T-cell (primary cell): ENCODE data around the gene KRT71. TPM values are rescaled to one million over a fixed set of nuclear protein-coding genes. Genes with fewer than 3 reads are reported as not detected.

Source experiments
- ATAC-seq, 4 experiments: fragments of 200-7000 bp in 3 of 4; fragments of 150-1000 bp in 1 of 4; cut with Tn5 transposase; replicated peaks in 1 of 4; 1 replicate in 3 of 4; 2 replicates in 1 of 4; pipeline ENCODE4 v1.10.0; 2021; ENCODE audit warnings: moderate library complexity in 3 of 4, mild to moderate bottlenecking in 2 of 4, moderate number of reproducible peaks in 1 of 4
- CTCF ChIA-PET, 2 donors: fragments of 300-600 bp; sonication (Branson Sonifier 250); formaldehyde crosslinking; loops; one replicate each; lab custom pipeline; 2022; ENCODE audit warnings: antibody characterized with exemption in 2 of 2; lab: Charles Lee
- POLR2A ChIA-PET, 2 donors: fragments of 300-600 bp; sonication (Branson Sonifier 250); formaldehyde crosslinking; loops; one replicate each; lab custom pipeline; 2022; ENCODE audit warnings: antibody characterized with exemption in 2 of 2; lab: Charles Lee
- DNase-seq, 35 experiments: peaks; one replicate each; pipeline versions ENCODE4 v3.0.0 to v3.0.0-alpha.2; 2013 to 2023
- H3K27ac ChIP-seq: one replicate; pipeline ENCODE4 v1.5.1; 2013; ENCODE audit warnings: low read length
- H3K27me3 ChIP-seq, 2 experiments: replicated peaks in 1 of 2; 1 replicate in 1 of 2; 2 replicates in 1 of 2; pipeline versions ENCODE4 v1.6.1 to v1.7.0; 2013; ENCODE audit warnings: low read length in 1 of 2, mixed read lengths in 1 of 2; ENCODE audit not compliant: control insufficient read depth in 2 of 2, insufficient read depth in 2 of 2; ENCODE audit errors: extremely low read depth in 1 of 2
- H3K36me3 ChIP-seq, 2 donors: 1 replicate in 1 of 2; 2 replicates in 1 of 2; pipeline versions ENCODE4 v1.6.1 to v1.7.0; 2013; ENCODE audit warnings: low read length in 1 of 2; ENCODE audit not compliant: control insufficient read depth in 2 of 2, insufficient read depth in 1 of 2; ENCODE audit errors: extremely low read depth in 1 of 2
- H3K4me1 ChIP-seq, 2 experiments: 1 replicate in 1 of 2; 2 replicates in 1 of 2; pipeline versions ENCODE4 v1.6.1 to v1.7.0; 2013; ENCODE audit warnings: low read length in 2 of 2, mixed read lengths in 1 of 2; ENCODE audit not compliant: insufficient read depth in 2 of 2, control insufficient read depth in 1 of 2; ENCODE audit errors: extremely low read depth in 1 of 2
- H3K4me3 ChIP-seq, 2 donors: 1 replicate in 1 of 2; 2 replicates in 1 of 2; pipeline versions ENCODE4 v1.5.1 to v1.7.0; 2013; ENCODE audit warnings: mild to moderate bottlenecking in 2 of 2, low read length in 1 of 2, moderate library complexity in 1 of 2; ENCODE audit not compliant: control insufficient read depth in 1 of 2; ENCODE audit errors: extremely low read depth in 1 of 2
- H3K9me3 ChIP-seq: 2 replicates; pipeline ENCODE4 v1.7.0; 2013
- H3K27ac Mint-ChIP-seq, 2 donors: one replicate each; pipeline ENCODE4 v1.8.0; 2020 to 2021; ENCODE audit warnings: mild to moderate bottlenecking in 2 of 2, mixed read lengths in 2 of 2
- H3K27me3 Mint-ChIP-seq, 2 donors: one replicate each; pipeline ENCODE4 v1.8.0; 2021 to 2022; ENCODE audit warnings: mixed read lengths in 2 of 2
- H3K36me3 Mint-ChIP-seq: one replicate; pipeline ENCODE4 v1.8.0; 2021; ENCODE audit warnings: mixed read lengths
- H3K4me1 Mint-ChIP-seq, 3 donors: one replicate each; pipeline ENCODE4 v1.8.0; 2020 to 2022; ENCODE audit warnings: mixed read lengths in 3 of 3, mild to moderate bottlenecking in 1 of 3
- H3K4me3 Mint-ChIP-seq, 3 donors: one replicate each; pipeline ENCODE4 v1.8.0; 2020 to 2022; ENCODE audit warnings: mild to moderate bottlenecking in 3 of 3, mixed read lengths in 3 of 3, moderate library complexity in 3 of 3
- H3K9me3 Mint-ChIP-seq, 3 donors: one replicate each; pipeline ENCODE4 v1.8.0; 2020 to 2022; ENCODE audit warnings: mixed read lengths in 3 of 3
- WGBS: methylation state at CpG from one replicate; pipeline ENCODE4 v1.1.5; 2013; ENCODE audit warnings: missing lambda C conversion rate; ENCODE audit not compliant: insufficient coverage; 5-methylcytosine and 5-hydroxymethylcytosine counted together
- total RNA-seq, 35 experiments: library from RNA in 6 of 35; stranded (reverse) in 6 of 35; fragments of 120-200 nt in 1 of 35; gene quantifications; one replicate each; pipeline versions ENCODE4 v1.2.1 to v1.2.4 and lab custom pipeline; 2013 to 2026

KRT71 gene
- total RNA-seq, 5 donors from 2014 or later (not counting 1 experiment from before 2014, with no cell fraction given), result not detected

- Histone ChIP-seq H3K36me3 (no peaks in the 10 kb centered on the region), H3K27me3 (peaks cover 0 to 22% of the 10 kb centered on the region in 2 experiments), H3K4me3 (no peak overlapping the region), H3K9me3 (no peaks in the 10 kb centered on the region), H3K27ac (no peak overlapping the region), H3K4me1 (peaks cover 0 to 39% of the 10 kb centered on the region in 2 experiments)
- Mint-ChIP-seq H3K4me3 (no peak overlapping the region), H3K27ac (no peak overlapping the region), H3K4me1 (peaks cover 0 to 17% (median 9%) of the 10 kb centered on the region in 3 donors), H3K9me3 (no peaks in the 10 kb centered on the region), H3K27me3 (peaks cover 13 to 18% of the 10 kb centered on the region in 2 donors), H3K36me3 (no peaks in the 10 kb centered on the region)
- WGBS, result 35% methylated on average over 5 of the region's 5 CpGs
- POLR2A ChIA-PET, result no interaction called here
- DNase-seq (no peak), ATAC-seq (no peak)
- CTCF ChIA-PET, result no interaction called here
These were observed 890 bp downstream of the KRT71 start for GRCh38 chr12:52552055-52552454.

- POLR2A ChIA-PET, result no interaction called here
- Histone ChIP-seq H3K4me3 (no peak overlapping the region), H3K27ac (no peak overlapping the region), H3K4me1 (peaks cover 0 to 31% of the 10 kb centered on the region in 2 experiments), H3K36me3 (no peaks in the 10 kb centered on the region), H3K9me3 (no peaks in the 10 kb centered on the region), H3K27me3 (peaks cover 0 to 24% of the 10 kb centered on the region in 2 experiments)
- peaks cover 13 to 22% of the 10 kb centered on the region in 2 donors for H3K27me3 Mint-ChIP-seq
- no peaks in the 10 kb centered on the region for H3K9me3 Mint-ChIP-seq
- WGBS, result 74% methylated on average over 4 of the region's 6 CpGs
- ATAC-seq, result no peak
- H3K4me1 Mint-ChIP-seq, result peaks cover 0 to 16% (median 9%) of the 10 kb centered on the region in 3 donors
- H3K4me3 Mint-ChIP-seq, result no peak overlapping the region
- CTCF ChIA-PET, result interaction anchor here in 1 of 2 donors (1.5 kb wide), 1 partner anchor 319 kb away, joined by 4 read pairs; no protein-coding TSS in a partner anchor
- no peaks in the 10 kb centered on the region for H3K36me3 Mint-ChIP-seq
- no peak for DNase-seq
- no peak overlapping the region for H3K27ac Mint-ChIP-seq
These were observed 1.6 kb downstream of the KRT71 start for GRCh38 chr12:52551216-52551865.

GRCh38 chr12:52546126-52546525, 6.8 kb downstream of the KRT71 start:
- POLR2A ChIA-PET, result interaction anchor here in 1 of 2 donors (0.6 kb wide), 1 partner anchor 412 kb away, joined by 7 read pairs; no protein-coding TSS in a partner anchor
- 87% methylated on average over 9 of the region's 15 CpGs for WGBS
- CTCF ChIA-PET, result no interaction called here
- DNase-seq (no peak), ATAC-seq (no peak)
- H3K4me3 ChIP-seq, result no peak overlapping the region
- H3K9me3 ChIP-seq, result no peaks in the 10 kb centered on the region
- peaks cover 0 to 22% of the 10 kb centered on the region in 2 experiments for H3K27me3 ChIP-seq
- peaks cover 0 to 7% of the 10 kb centered on the region in 2 experiments for H3K4me1 ChIP-seq
- Mint-ChIP-seq H3K4me1 (peaks cover 0 to 7% (median 0%) of the 10 kb centered on the region in 3 donors), H3K36me3 (no peaks in the 10 kb centered on the region), H3K27ac (no peak overlapping the region), H3K9me3 (no peaks in the 10 kb centered on the region), H3K27me3 (peaks cover 6 to 9% of the 10 kb centered on the region in 2 donors), H3K4me3 (no peak overlapping the region)
- no peaks in the 10 kb centered on the region for H3K36me3 ChIP-seq
- H3K27ac ChIP-seq, result no peak overlapping the region

- no peak overlapping the region for H3K4me3 Mint-ChIP-seq
- Histone ChIP-seq H3K27me3 (peaks cover 0 to 33% of the 10 kb centered on the region in 2 experiments), H3K4me1 (peaks cover 0 to 7% of the 10 kb centered on the region in 2 experiments), H3K27ac (no peak overlapping the region), H3K36me3 (no peaks in the 10 kb centered on the region), H3K9me3 (no peaks in the 10 kb centered on the region), H3K4me3 (no peak overlapping the region)
- no peaks in the 10 kb centered on the region for H3K36me3 Mint-ChIP-seq
- H3K27me3 Mint-ChIP-seq, result peaks cover 3 to 4% of the 10 kb centered on the region in 2 donors
- WGBS, result 95% methylated on average over 16 of the region's 17 CpGs
- ATAC-seq (no peak), DNase-seq (no peak)
- CTCF ChIA-PET, result no interaction called here
- POLR2A ChIA-PET, result no interaction called here
- peaks cover 0 to 7% (median 0%) of the 10 kb centered on the region in 3 donors for H3K4me1 Mint-ChIP-seq
- no peaks in the 10 kb centered on the region for H3K9me3 Mint-ChIP-seq
- no peak overlapping the region for H3K27ac Mint-ChIP-seq
These were observed 8.7 kb downstream of the KRT71 start for GRCh38 chr12:52543985-52544883.

- Mint-ChIP-seq H3K4me3 (no peak overlapping the region), H3K27me3 (peaks cover 2 to 4% of the 10 kb centered on the region in 2 donors), H3K4me1 (peaks cover 0 to 7% (median 0%) of the 10 kb centered on the region in 3 donors), H3K27ac (no peak overlapping the region), H3K9me3 (no peaks in the 10 kb centered on the region), H3K36me3 (no peaks in the 10 kb centered on the region)
- Histone ChIP-seq H3K4me3 (no peak overlapping the region), H3K27ac (no peak overlapping the region), H3K4me1 (peaks cover 0 to 7% of the 10 kb centered on the region in 2 experiments), H3K36me3 (no peaks in the 10 kb centered on the region), H3K9me3 (no peaks in the 10 kb centered on the region), H3K27me3 (peaks cover 0 to 35% of the 10 kb centered on the region in 2 experiments)
- POLR2A ChIA-PET, result no interaction called here
- 73% methylated on average over 6 of the region's 7 CpGs for whole genome bisulfite sequencing
- DNase-seq (no peak), ATAC-seq (no peak)
- CTCF ChIA-PET, result no interaction called here
These were observed 10.1 kb downstream of the KRT71 start for GRCh38 chr12:52542785-52543318.

GRCh38 chr12:52542157-52542556, 10.8 kb downstream of the KRT71 start:
- ATAC-seq, result peak in 1 of 4 experiments; percentile 29
- CTCF ChIA-PET, result no interaction called here
- Histone ChIP-seq H3K4me3 (no peak overlapping the region), H3K4me1 (peaks cover 0 to 7% of the 10 kb centered on the region in 2 experiments), H3K27me3 (peaks cover 0 to 37% of the 10 kb centered on the region in 2 experiments), H3K27ac (no peak overlapping the region), H3K36me3 (no peaks in the 10 kb centered on the region), H3K9me3 (no peaks in the 10 kb centered on the region)
- H3K9me3 Mint-ChIP-seq, result no peaks in the 10 kb centered on the region
- H3K4me1 Mint-ChIP-seq, result peaks cover 0 to 3% (median 0%) of the 10 kb centered on the region in 3 donors
- H3K27ac Mint-ChIP-seq, result no peak overlapping the region
- H3K27me3 Mint-ChIP-seq, result peaks cover 2 to 4% of the 10 kb centered on the region in 2 donors
- peak in 1 of 35 experiments; percentile 15 for DNase-seq
- POLR2A ChIA-PET, result no interaction called here
- no peak overlapping the region for H3K4me3 Mint-ChIP-seq
- no peaks in the 10 kb centered on the region for H3K36me3 Mint-ChIP-seq
